Stimulated activated naive CD8-positive, alpha-beta T cell treated with anti-CD3 and anti-CD28 coated beads, Interleukin-15, amount 100 ng/mL, for 72 hours (primary cell): Measurements from ENCODE around the gene GSK3A.

ENCODE experiments used
- ATAC-seq: fragments of 150-1000 bp; cut with Tn5 transposase; 2 replicates; pipeline ENCODE4 v1.10.0; 2021; ENCODE audit warnings: mild to moderate bottlenecking, moderate library complexity
- DNase-seq, 2 donors: peaks; one replicate each; pipeline ENCODE4 v3.0.0; 2021 to 2022
- H3K27ac Mint-ChIP-seq, 2 donors: one replicate each; pipeline ENCODE4 v1.8.0; 2022; ENCODE audit warnings: mild to moderate bottlenecking in 2 of 2, mixed read lengths in 2 of 2, moderate library complexity in 2 of 2
- H3K27me3 Mint-ChIP-seq: one replicate; pipeline ENCODE4 v1.8.0; 2022; ENCODE audit warnings: mixed read lengths
- H3K4me1 Mint-ChIP-seq: one replicate; pipeline ENCODE4 v1.8.0; 2022; ENCODE audit warnings: mild to moderate bottlenecking, mixed read lengths
- H3K4me3 Mint-ChIP-seq, 2 donors: one replicate each; pipeline ENCODE4 v1.8.0; 2022; ENCODE audit warnings: mild to moderate bottlenecking in 2 of 2, mixed read lengths in 2 of 2, moderate library complexity in 1 of 2
- H3K9me3 Mint-ChIP-seq, 2 donors: one replicate each; pipeline ENCODE4 v1.8.0; 2022; ENCODE audit warnings: mixed read lengths in 2 of 2

The GSK3A gene

DNA sequence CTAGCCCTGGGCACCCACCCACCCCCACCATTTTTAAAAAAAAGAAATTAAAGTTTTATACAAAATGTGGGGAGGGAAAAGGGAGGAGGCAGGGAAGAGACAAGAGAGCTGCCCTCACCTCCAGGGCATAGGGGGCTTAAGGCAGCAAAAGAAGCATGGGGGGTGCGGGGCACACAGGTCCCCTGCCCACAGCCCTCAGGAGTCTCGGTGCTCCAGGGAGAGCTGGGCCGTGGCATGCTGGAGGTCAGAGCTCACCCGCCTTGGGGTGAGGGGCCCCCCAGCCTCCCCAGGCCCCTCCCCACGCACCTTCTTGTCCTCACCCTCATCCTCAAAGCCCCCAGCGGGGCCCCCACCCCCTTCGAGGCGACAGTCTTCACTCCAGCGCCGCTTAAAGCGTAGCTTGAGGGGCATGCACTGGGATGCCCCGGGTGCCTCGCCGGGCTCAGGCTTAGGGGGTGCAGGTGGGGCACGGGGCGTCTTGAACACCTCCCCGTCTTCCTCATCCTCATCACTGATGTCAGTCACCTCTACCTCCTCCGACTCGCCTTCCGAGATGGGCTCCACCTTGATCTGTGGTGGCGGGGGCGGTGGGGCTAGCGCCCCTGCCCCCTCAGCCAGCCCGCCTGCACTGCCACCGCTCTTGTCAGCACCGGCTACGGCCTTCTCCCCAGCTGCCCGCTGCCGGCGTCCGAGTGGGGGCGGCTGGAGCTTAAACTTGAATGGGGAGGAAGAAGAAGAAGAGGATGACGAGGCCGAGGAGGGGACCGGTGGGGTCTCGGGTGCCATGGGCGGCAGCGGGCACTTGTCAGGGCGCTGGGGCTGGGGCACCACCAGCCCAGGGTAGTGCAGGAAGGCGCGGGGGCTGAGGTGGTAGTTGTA is 6.1 kb upstream of the GSK3A start:
- H3K27ac Mint-ChIP-seq = peak overlapping the region in 1 of 2 donors; percentile 36
- ATAC-seq (no peak), DNase-seq (no peak)
- no peak overlapping the region for H3K4me3 Mint-ChIP-seq
- H3K4me1 Mint-ChIP-seq = peaks cover 75% of the 10 kb centered on the region
- no peaks in the 10 kb centered on the region for H3K27me3 Mint-ChIP-seq
- H3K9me3 Mint-ChIP-seq = no peaks in the 10 kb centered on the region

DNA sequence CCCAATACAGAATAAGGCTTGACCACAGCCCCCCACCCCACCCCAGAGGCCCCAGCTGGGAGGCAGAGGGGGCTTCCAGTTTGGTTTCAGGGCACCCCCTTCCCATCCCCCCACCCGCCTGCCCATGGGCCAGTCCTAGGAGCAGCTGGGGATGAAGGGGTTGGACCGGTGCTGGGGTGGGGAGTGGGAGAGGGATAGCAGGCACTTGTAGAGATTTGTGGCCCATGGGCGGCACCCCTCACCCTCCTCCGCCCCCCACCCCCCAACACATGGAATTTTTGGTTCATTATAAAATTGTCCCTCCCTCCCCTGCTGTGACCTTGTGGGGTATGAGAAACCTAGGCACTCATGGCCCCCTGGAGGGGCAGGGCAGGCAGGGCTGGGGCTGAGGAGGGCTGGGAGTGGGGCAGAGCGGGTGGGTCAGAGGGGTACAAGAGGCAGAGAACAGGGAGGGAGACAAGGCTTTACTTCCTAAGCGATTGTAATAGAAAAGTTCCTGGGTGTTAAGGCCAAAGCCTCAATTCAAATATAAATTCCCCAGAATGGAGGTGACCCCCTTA is 5.3 kb upstream of the GSK3A start:
- H3K4me1 Mint-ChIP-seq = peaks cover 72% of the 10 kb centered on the region
- DNase-seq = no peak
- no peak overlapping the region for H3K4me3 Mint-ChIP-seq
- H3K9me3 Mint-ChIP-seq = no peaks in the 10 kb centered on the region
- H3K27ac Mint-ChIP-seq = no peak overlapping the region
- no peak for ATAC-seq
- no peaks in the 10 kb centered on the region for H3K27me3 Mint-ChIP-seq

DNA sequence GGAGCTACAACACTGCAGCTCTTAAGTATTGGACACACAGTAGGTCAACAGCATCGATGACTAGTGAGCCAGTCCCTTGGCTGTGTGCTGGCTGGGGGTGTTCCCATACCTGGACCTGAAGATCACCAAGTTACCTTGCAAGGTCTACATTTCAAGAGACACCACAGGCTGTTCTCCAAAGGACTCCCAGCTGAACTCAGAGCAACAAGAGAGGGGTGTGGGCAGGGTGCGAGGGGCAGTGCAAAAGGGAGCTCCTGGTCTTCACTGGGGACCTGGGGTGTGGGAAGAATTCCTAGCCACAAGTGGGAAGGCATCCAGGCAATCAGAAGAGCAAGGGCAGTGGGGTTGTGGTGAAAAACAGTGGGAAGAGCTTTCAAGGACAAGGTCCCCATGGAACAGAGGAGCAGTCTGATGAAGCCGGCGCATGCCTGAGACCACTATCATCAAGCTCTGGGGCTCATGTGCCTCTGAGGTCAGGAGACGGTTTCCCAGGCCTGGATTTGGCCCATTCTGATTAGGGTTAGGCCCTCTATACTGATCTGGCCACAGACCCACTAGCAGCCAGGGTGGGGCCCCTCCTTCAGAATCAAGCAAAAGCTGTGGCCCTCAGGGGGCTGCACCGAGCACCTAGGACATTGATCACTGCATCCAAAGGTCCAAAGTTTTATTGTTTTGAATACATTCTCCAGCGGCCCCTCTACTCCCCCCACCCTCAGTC is 4.7 kb upstream of the GSK3A start:
- no peak for ATAC-seq
- peaks cover 65% of the 10 kb centered on the region for H3K4me1 Mint-ChIP-seq

DNA sequence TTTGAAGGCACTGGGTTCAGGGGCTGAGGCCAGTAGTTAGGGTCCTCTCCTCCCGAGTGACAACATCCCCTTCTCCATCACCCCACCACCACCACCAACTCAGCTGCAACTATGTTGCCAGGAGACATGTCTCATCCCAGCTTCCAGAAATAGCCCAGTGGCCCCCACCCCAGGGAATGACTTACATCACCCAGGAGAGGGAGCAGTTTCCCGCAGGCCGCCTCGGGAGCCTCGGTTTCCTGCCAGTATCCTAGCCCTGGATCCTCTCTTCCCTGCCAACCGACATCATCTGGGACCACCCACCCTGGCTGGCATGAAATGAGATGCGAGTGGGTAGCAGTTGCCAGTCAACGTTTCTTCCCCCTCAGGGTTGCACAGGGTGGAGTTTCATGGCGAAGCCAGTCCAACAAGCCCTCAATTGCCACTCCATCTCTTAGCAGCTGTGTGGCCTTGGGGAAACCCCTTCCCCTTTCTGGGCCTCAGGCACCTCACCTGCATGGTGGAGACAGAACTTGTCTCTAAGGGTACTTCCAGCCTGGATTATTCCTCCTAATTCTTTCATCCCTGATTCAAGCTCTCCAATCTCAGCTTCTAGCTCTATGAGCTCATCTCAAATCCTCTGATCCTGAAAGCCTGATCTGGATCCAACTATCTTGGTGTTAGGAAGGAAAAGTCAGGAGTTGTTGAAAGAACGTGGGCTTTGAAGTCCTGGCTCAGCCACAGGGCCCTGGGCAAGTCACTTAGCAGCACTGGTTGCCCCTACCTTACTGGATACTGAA is 3.9 kb upstream of the GSK3A start:
- H3K4me1 Mint-ChIP-seq = peaks cover 59% of the 10 kb centered on the region
- H3K27me3 Mint-ChIP-seq = no peaks in the 10 kb centered on the region

More for the DNA sequence above, 4.7 kb upstream of the GSK3A start:
- H3K4me3 Mint-ChIP-seq = no peak overlapping the region
- no peak for DNase-seq
- H3K9me3 Mint-ChIP-seq = no peaks in the 10 kb centered on the region
- H3K27me3 Mint-ChIP-seq = no peaks in the 10 kb centered on the region
- peak overlapping the region in 1 of 2 donors; percentile 5 for H3K27ac Mint-ChIP-seq

DNA sequence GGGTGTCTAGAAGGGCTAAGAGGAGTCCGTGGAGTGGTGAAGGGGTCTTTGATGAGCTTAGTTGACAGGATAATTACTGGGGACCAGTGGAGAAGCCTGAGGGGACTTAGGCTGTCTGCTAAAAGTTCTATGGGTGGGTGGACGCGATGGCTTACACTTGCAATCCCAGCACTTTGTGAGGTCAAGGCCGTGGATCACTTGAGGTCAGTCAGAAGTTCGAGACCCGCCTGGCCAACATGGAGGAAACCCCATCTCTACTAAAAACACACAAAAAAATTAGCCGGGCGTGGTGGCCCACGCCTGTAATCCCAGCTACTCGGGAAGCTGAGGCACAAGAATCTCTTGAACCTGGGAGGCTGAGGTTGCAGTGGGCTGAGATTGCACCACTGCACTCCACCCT is 2.8 kb upstream of the GSK3A start:
- Mint-ChIP-seq H3K9me3 (no peaks in the 10 kb centered on the region), H3K27me3 (no peaks in the 10 kb centered on the region), H3K27ac (peak overlapping the region; percentile 77 to 96), H3K4me1 (peaks cover 59% of the 10 kb centered on the region), H3K4me3 (peak overlapping the region; percentile 86 to 94)
- ATAC-seq = no peak
- no peak for DNase-seq

More for the DNA sequence above, 3.9 kb upstream of the GSK3A start:
- no peak overlapping the region for H3K27ac Mint-ChIP-seq
- H3K4me3 Mint-ChIP-seq = no peak overlapping the region
- no peaks in the 10 kb centered on the region for H3K9me3 Mint-ChIP-seq
- ATAC-seq = no peak
- DNase-seq = no peak

DNA sequence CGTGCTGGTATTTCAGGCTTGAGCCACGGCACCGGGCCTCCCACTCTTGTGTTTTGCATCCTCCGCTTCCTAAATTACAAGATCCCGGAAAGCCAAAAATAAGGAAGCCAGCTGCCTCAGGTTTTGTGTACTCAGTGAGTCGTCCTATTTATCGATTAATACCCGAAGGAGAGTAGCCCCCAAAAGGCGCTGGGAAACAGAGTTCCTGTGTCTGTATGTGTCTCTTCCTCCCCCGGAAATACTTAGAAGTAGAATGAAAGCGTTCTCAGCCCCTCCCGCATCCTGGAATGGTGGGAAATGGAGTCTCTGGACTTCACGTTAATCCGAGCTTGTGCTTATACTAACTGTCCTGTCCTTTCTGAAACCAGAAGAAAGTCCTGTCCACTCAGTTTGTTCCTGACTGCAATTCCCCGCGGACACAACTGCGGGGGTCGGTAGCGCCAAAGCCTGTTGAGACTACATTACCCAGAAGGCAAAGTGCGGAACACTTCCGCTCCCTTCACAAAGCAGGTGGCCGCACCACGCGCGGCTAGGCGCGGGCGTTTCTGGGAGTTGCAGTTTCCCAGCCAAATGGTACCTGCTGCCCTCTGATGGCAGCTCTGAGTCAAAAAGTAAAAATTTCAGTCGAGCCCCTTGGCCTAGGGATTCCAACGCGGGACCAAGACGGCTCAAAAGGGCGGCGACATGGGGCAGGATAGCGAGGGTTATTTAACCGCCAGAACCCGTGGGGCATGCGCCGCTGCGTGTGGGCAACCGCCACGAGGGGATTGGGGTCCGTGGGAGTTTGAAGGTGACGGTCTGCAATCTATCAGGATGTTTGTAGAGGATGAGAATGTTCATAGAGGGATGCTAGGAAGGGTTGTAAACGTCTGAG is 2.2 kb upstream of the GSK3A start:
- peaks cover 59% of the 10 kb centered on the region for H3K4me1 Mint-ChIP-seq
- H3K4me3 Mint-ChIP-seq = peak overlapping the region; percentile 86 to 94
- no peaks in the 10 kb centered on the region for H3K9me3 Mint-ChIP-seq
- H3K27ac Mint-ChIP-seq = peak overlapping the region; percentile 96
- DNase-seq = peak; percentile 92 to 93
- peak; percentile 54 for ATAC-seq
- H3K27me3 Mint-ChIP-seq = no peaks in the 10 kb centered on the region

DNA sequence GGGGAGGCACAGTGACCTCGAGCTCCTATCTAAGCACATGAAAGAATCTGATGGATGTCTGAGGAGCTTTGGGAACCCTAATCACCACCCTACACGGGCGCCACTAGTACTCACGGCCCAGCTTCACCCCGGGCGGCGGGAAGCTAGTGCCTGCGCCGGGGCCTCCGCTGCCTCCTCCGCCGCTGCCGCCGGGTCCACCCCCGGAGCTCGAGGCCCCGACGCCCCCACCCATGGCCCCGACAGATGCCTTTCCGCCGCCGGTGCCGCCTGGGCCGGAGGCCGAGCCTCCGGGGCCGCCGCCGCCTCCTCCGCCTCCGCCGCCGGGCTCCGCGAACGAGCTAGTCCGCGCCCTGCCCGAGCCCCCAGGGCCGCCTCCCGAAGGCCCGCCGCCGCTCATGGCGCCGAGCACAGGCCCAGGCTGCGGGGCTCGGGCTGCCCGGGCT is 312 bp downstream of the GSK3A start:
- peaks cover 54% of the 10 kb centered on the region for H3K4me1 Mint-ChIP-seq
- no peak for DNase-seq
- ATAC-seq = peak; percentile 0
- H3K27ac Mint-ChIP-seq = peak overlapping the region; percentile 83 to 92
- no peaks in the 10 kb centered on the region for H3K27me3 Mint-ChIP-seq
- peak overlapping the region; percentile 86 to 91 for H3K4me3 Mint-ChIP-seq
- H3K9me3 Mint-ChIP-seq = no peaks in the 10 kb centered on the region

DNA sequence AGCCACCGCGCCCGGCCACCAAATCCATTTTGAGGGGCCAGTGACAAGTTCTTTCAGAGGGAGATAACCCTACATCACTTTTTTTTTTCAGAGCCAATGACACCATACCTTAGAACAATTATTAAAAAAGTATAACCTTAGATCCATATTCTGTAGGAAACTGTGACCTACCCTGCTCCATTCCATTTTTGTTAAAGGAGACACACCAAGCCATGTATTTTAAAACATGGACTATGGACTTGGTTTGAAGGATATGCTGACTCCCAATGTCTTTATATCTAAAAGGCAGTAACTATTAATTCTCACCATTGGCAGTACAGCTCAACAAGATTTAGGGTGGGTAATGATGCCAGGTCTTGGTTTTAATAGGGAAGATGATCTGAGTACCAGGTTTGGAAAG is 1.1 kb downstream of the GSK3A start:
- ATAC-seq = no peak
- Mint-ChIP-seq H3K27ac (peak overlapping the region; percentile 38 to 83), H3K27me3 (no peaks in the 10 kb centered on the region), H3K4me3 (peak overlapping the region; percentile 86 to 91), H3K9me3 (no peaks in the 10 kb centered on the region), H3K4me1 (peaks cover 54% of the 10 kb centered on the region)
- no peak for DNase-seq

DNA sequence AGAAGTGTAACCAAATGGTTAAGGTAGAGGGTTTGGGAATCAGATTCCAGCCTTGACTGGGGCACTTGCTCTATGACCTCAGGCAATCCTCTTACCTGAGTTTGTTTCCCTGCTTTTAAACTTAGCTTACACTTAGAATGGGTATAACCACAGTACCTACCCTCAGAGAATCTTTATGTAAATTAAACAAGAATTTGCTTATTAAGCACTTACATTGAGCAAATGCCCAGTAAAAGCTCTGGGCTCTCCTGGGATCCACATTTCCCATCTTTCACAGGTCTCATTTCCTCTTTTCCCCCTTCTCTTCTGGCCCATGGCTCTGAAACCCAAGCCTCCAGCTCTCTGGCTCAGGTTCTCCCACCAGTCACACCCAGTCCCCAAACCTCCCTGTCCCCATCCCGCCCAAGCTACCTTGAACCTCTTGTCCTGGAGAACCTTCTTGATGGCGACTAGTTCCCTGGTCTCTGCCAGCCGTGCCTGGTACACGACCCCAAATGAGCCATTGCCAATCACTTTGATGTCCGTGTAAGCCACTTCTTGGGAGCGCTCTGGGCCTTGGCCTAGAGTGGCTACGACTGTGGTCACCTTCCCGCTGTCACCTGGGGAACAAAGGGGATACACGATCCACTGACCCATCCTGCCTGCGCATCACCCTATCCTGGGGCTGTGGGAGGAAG is 2.7 kb downstream of the GSK3A start:
- DNase-seq = no peak
- Mint-ChIP-seq H3K27me3 (no peaks in the 10 kb centered on the region), H3K9me3 (no peaks in the 10 kb centered on the region), H3K4me3 (no peak overlapping the region), H3K4me1 (peaks cover 50% of the 10 kb centered on the region), H3K27ac (peak overlapping the region; percentile 7 to 43)
- no peak for ATAC-seq

DNA sequence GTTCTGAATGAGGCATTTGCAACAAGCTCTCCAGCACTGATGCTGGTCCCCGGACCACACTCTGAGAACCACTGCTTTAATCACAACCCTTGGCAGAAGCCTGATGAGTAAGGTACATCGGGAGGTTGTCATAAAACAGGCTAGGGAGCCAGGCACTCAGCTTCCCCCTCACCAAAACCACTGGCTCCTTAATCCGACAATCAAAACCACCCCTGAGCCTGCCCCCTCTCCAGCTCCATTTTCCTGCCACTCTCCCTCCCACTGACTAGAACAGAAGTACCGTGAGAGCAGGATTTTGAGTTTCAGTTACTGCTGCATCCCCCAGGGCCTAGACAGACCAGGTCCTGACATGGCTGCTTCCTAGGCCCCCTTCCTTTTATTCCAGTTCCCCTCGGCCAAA is 7.2 kb downstream of the GSK3A start:
- Mint-ChIP-seq H3K4me1 (peaks cover 54% of the 10 kb centered on the region), H3K4me3 (no peak overlapping the region), H3K27ac (peak overlapping the region in 1 of 2 donors; percentile 79), H3K9me3 (no peaks in the 10 kb centered on the region), H3K27me3 (no peaks in the 10 kb centered on the region)
- no peak for DNase-seq
- ATAC-seq = no peak

DNA sequence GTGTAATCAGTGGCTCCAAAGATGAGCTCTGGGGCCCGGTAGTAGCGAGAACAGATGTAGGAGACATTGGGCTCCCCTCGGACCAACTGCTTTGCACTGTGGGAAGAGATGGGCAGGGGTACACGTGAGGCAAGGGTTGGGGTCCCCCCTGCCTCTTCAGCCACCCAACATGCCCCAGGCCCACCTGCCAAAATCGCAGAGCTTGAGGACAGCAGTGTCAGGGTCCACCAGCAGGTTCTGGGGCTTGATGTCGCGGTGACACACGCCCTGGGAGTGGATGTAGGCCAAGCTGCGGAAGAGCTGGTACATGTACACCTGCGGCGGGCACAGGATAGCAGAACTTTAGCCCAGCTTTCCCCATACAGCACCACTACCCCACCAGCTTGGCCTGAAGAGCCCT is 8.0 kb downstream of the GSK3A start:
- Mint-ChIP-seq H3K9me3 (no peaks in the 10 kb centered on the region), H3K27me3 (no peaks in the 10 kb centered on the region), H3K27ac (peak overlapping the region in 1 of 2 donors; percentile 44), H3K4me3 (no peak overlapping the region), H3K4me1 (peaks cover 54% of the 10 kb centered on the region)
- ATAC-seq = no peak
- no peak for DNase-seq

DNA sequence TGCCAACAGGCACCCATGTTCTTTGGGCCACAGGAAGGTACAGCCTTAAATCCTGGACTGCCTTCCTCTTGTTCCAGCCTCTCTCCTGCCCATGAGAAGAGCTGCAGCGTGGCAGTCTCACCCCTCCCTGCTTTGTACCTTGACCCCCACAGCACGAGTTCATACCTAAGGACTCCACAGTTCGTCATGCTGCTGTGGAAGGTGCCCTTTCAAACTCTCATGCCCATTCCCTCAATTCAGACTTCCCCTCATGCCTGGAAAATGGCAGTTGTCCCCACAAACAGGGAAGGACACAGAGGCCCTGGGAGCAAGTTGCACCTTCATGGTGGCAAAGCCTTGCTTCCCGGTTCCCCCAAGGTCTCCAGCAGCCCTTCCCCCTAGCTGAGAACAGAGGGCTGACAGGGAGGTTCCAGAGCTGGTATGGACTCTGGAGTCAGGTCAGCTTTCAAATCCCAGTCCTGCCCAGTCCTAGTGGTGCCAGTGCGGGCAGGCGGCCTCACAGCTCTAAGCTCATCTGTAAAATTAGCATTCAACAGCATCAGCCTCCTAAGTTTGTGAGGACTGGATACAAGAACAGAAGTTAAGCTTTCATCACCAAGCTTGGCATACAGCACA is 8.6 kb downstream of the GSK3A start:
- Mint-ChIP-seq H3K4me1 (peaks cover 54% of the 10 kb centered on the region), H3K4me3 (no peak overlapping the region), H3K9me3 (no peaks in the 10 kb centered on the region), H3K27ac (peak overlapping the region in 1 of 2 donors; percentile 84), H3K27me3 (no peaks in the 10 kb centered on the region)
- ATAC-seq (no peak), DNase-seq (no peak)

DNA sequence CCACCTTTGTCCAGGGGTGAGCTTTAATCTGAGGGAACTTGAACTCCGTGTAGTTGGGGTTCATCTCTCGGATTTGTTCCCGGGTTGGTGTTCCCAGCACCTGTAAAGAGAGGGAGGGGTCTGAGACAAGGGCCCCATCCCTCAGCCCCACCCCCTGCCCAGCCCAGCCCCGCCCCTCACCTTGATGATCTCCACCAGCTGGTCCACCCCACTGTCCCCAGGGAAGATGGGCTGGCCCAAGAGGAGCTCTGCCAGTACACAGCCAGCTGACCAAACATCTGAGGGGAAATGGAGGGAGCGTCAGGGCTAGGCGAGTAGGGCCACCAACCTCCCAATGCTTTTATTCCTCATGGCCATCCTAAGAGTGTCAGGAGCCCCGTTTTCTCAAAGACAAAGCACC is 9.3 kb downstream of the GSK3A start:
- H3K4me1 Mint-ChIP-seq = peaks cover 61% of the 10 kb centered on the region
- H3K27ac Mint-ChIP-seq = peak overlapping the region in 1 of 2 donors; percentile 84
- ATAC-seq = no peak
- no peak for DNase-seq
- no peaks in the 10 kb centered on the region for H3K27me3 Mint-ChIP-seq
- no peaks in the 10 kb centered on the region for H3K9me3 Mint-ChIP-seq
- no peak overlapping the region for H3K4me3 Mint-ChIP-seq

DNA sequence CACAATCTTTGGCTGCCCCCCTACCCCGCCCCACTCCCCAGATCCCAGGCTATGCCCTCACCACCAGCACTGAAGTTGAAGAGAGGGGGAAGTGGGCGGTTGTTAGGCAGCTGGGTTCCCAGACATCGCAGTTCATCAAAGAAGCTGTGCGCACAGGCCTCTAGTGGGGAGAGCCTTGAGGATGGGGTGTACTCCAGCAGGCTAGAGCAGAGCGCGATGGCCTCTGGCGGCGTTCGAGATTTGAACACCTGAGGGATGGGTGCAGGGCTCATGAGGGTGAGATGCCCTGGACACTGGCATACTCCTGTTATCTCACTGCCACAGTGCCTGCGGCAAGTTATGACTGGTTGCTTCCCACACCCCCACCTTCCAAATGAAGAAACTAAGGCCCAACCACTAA is 10.0 kb downstream of the GSK3A start:
- Mint-ChIP-seq H3K4me1 (peaks cover 65% of the 10 kb centered on the region), H3K9me3 (no peaks in the 10 kb centered on the region), H3K27me3 (no peaks in the 10 kb centered on the region), H3K27ac (no peak overlapping the region), H3K4me3 (no peak overlapping the region)
- ATAC-seq (no peak), DNase-seq (no peak)
